ENCODE data around the gene PDCD1. TPM values are rescaled to one million over a fixed set of nuclear protein-coding genes. Genes with fewer than 3 reads are reported as not detected.

Gene PDCD1
- total RNA-seq, 2 donors from 2014 or later = 1.0 to 17.5 TPM

- Histone ChIP-seq H3K4me3 (no peak overlapping the region), H3K9me3 (no peaks in the 10 kb centered on the region), H3K36me3 (no peaks in the 10 kb centered on the region), H3K27me3 (no peaks in the 10 kb centered on the region), H3K27ac (peak overlapping the region in 1 of 2 donors; percentile 83), H3K4me1 (peaks cover 0 to 20% of the 10 kb centered on the region in 2 donors)
- DNase-seq (ENCODE audit: low spot score) = no peak
- TF ChIP-seq CTCF (IDR thresholded peaks at IDR 0.05) = no peak
These were observed 5.6 kb downstream of the PDCD1 start for GRCh38 chr2:241852981-241853631.

GRCh38 chr2:241852116-241852980, 6.3 kb downstream of the PDCD1 start:
- H3K36me3 ChIP-seq = no peaks in the 10 kb centered on the region
- no peak overlapping the region for H3K4me3 ChIP-seq
- DNase-seq (ENCODE audit: low spot score) = no peak
- no peak for TF ChIP-seq CTCF (IDR thresholded peaks at IDR 0.05)
- H3K4me1 ChIP-seq = peaks cover 0 to 20% of the 10 kb centered on the region in 2 donors
- H3K27ac ChIP-seq = no peak overlapping the region
- H3K9me3 ChIP-seq = no peaks in the 10 kb centered on the region
- H3K27me3 ChIP-seq = no peaks in the 10 kb centered on the region

GRCh38 chr2:241851325-241852115, 7.2 kb downstream of the PDCD1 start:
- H3K4me3 ChIP-seq = no peak overlapping the region
- no peak for TF ChIP-seq CTCF (IDR thresholded peaks at IDR 0.05)
- H3K4me1 ChIP-seq = peaks cover 0 to 20% of the 10 kb centered on the region in 2 donors
- no peaks in the 10 kb centered on the region for H3K9me3 ChIP-seq
- DNase-seq (ENCODE audit: low spot score) = no peak
- H3K27ac ChIP-seq = no peak overlapping the region
- H3K27me3 ChIP-seq = no peaks in the 10 kb centered on the region
- no peaks in the 10 kb centered on the region for H3K36me3 ChIP-seq

GRCh38 chr2:241850544-241851324, 8.0 kb downstream of the PDCD1 start:
- Histone ChIP-seq H3K4me1 (peaks cover 0 to 20% of the 10 kb centered on the region in 2 donors), H3K9me3 (no peaks in the 10 kb centered on the region), H3K36me3 (no peaks in the 10 kb centered on the region), H3K27me3 (no peaks in the 10 kb centered on the region), H3K4me3 (no peak overlapping the region), H3K27ac (no peak overlapping the region)
- no peak for TF ChIP-seq CTCF (IDR thresholded peaks at IDR 0.05)
- DNase-seq (ENCODE audit: low spot score) = no peak

All from right atrium auricular region (tissue), 2 donors.